Measurements from ENCODE around the gene EEF1G. TPM values are rescaled to one million over a fixed set of nuclear protein-coding genes. Genes with fewer than 3 reads are reported as not detected.

The EEF1G gene
- total RNA-seq, 2 experiments from 2014 or later: 878 to 1,201 TPM

- H3K36me3 Mint-ChIP-seq: peaks cover 11% of the 10 kb centered on the region
- H3K27me3 Mint-ChIP-seq: peaks cover 22% of the 10 kb centered on the region
- DNase-seq (peak; percentile 74), ATAC-seq (peak; percentile 17)
- H3K27ac Mint-ChIP-seq: peak overlapping the region; percentile 90
- H3K4me1 Mint-ChIP-seq: peaks cover 54% of the 10 kb centered on the region
- H3K4me3 Mint-ChIP-seq: peak overlapping the region; percentile 98
- CTCF ChIA-PET: interaction anchor here (0.9 to 10.7 kb wide), 6 partner anchors 10 to 311 kb away, joined by 3 to 354 read pairs (median 41); no protein-coding TSS in a partner anchor
- no peaks in the 10 kb centered on the region for H3K9me3 Mint-ChIP-seq (ENCODE audit: low read depth)
These were observed 28.1 kb downstream of the EEF1G start for GRCh38 chr11:62545437-62546243.

GRCh38 chr11:62544581-62545436 lies 28.9 kb downstream of the EEF1G start:
- CTCF ChIA-PET: interaction anchor here (0.6 to 10.7 kb wide), 8 partner anchors 11 to 312 kb away, joined by 3 to 354 read pairs (median 9); no protein-coding TSS in a partner anchor
- peaks cover 11% of the 10 kb centered on the region for H3K36me3 Mint-ChIP-seq
- peaks cover 57% of the 10 kb centered on the region for H3K4me1 Mint-ChIP-seq
- peaks cover 18% of the 10 kb centered on the region for H3K27me3 Mint-ChIP-seq
- H3K27ac Mint-ChIP-seq: peak overlapping the region; percentile 89
- peak overlapping the region; percentile 98 for H3K4me3 Mint-ChIP-seq
- DNase-seq (peak; percentile 61), ATAC-seq (peak; percentile 4)
- no peaks in the 10 kb centered on the region for H3K9me3 Mint-ChIP-seq (ENCODE audit: low read depth)

GRCh38 chr11:62543680-62544444 lies 29.8 kb downstream of the EEF1G start:
- CTCF ChIA-PET: interaction anchor here (0.8 to 10.7 kb wide), 24 partner anchors 10 to 318 kb away, joined by 3 to 354 read pairs (median 4); partner anchors contain the start of genes EEF1G and TUT1
- Mint-ChIP-seq H3K4me3 (peak overlapping the region; percentile 98), H3K27me3 (peaks cover 13% of the 10 kb centered on the region), H3K4me1 (peaks cover 63% of the 10 kb centered on the region), H3K27ac (peak overlapping the region; percentile 89), H3K9me3 (ENCODE audit: low read depth) (no peaks in the 10 kb centered on the region), H3K36me3 (peaks cover 12% of the 10 kb centered on the region)
- DNase-seq: no peak
- no peak for ATAC-seq

- Mint-ChIP-seq H3K27me3 (peaks cover 6% of the 10 kb centered on the region), H3K36me3 (peaks cover 18% of the 10 kb centered on the region), H3K4me3 (peak overlapping the region; percentile 98), H3K4me1 (peaks cover 70% of the 10 kb centered on the region), H3K27ac (peak overlapping the region; percentile 89), H3K9me3 (ENCODE audit: low read depth) (no peaks in the 10 kb centered on the region)
- peak; percentile 89 for DNase-seq
- peak; percentile 37 for ATAC-seq
- CTCF ChIA-PET: interaction anchor here (0.6 to 10.7 kb wide), 46 partner anchors 9 to 319 kb away, joined by 3 to 354 read pairs (median 4); partner anchors contain the start of genes ASRGL1, C11orf98, CSKMT and EEF1G
These were observed 30.7 kb downstream of the EEF1G start for GRCh38 chr11:62542750-62543567.

- Mint-ChIP-seq H3K4me1 (peaks cover 66% of the 10 kb centered on the region), H3K27me3 (no peaks in the 10 kb centered on the region), H3K4me3 (peak overlapping the region; percentile 98), H3K36me3 (peaks cover 20% of the 10 kb centered on the region), H3K9me3 (ENCODE audit: low read depth) (no peaks in the 10 kb centered on the region), H3K27ac (peak overlapping the region; percentile 89)
- CTCF ChIA-PET: interaction anchor here (0.8 to 10.7 kb wide), 31 partner anchors 8 to 316 kb away, joined by 3 to 354 read pairs (median 5); partner anchors contain the start of genes ASRGL1, C11orf98, CSKMT and EEF1G
- ATAC-seq: no peak
- DNase-seq: peak; percentile 68
These were observed 31.5 kb downstream of the EEF1G start for GRCh38 chr11:62542111-62542745.

- CTCF ChIA-PET: interaction anchor here (0.6 to 10.7 kb wide), 12 partner anchors 11 to 151 kb away, joined by 3 to 354 read pairs (median 5); partner anchors contain the start of gene EEF1G
- Mint-ChIP-seq H3K4me1 (peaks cover 69% of the 10 kb centered on the region), H3K9me3 (ENCODE audit: low read depth) (no peaks in the 10 kb centered on the region), H3K36me3 (peaks cover 26% of the 10 kb centered on the region), H3K27me3 (no peaks in the 10 kb centered on the region), H3K4me3 (peak overlapping the region; percentile 98), H3K27ac (peak overlapping the region; percentile 89)
- DNase-seq: peak; percentile 92
- ATAC-seq: peak; percentile 57
These were observed 32.6 kb downstream of the EEF1G start for GRCh38 chr11:62540804-62541701.

- H3K4me3 Mint-ChIP-seq: peak overlapping the region; percentile 50
- DNase-seq: peak; percentile 62
- peaks cover 71% of the 10 kb centered on the region for H3K4me1 Mint-ChIP-seq
- no peaks in the 10 kb centered on the region for H3K9me3 Mint-ChIP-seq (ENCODE audit: low read depth)
- H3K36me3 Mint-ChIP-seq: peaks cover 31% of the 10 kb centered on the region
- CTCF ChIA-PET: interaction anchor here (1.1 to 10.7 kb wide), 4 partner anchors 17 to 144 kb away, joined by 3 to 354 read pairs (median 160); no protein-coding TSS in a partner anchor
- no peak for ATAC-seq
- H3K27ac Mint-ChIP-seq: peak overlapping the region; percentile 89
- no peaks in the 10 kb centered on the region for H3K27me3 Mint-ChIP-seq
These were observed 34.3 kb downstream of the EEF1G start for GRCh38 chr11:62539238-62539925.

- CTCF ChIA-PET: interaction anchor here (7.2 to 10.7 kb wide), 3 partner anchors 17 to 144 kb away, joined by 69 to 354 read pairs (median 252); no protein-coding TSS in a partner anchor
- ATAC-seq: no peak
- Mint-ChIP-seq H3K27ac (peak overlapping the region; percentile 89), H3K4me3 (peak overlapping the region; percentile 16), H3K27me3 (no peaks in the 10 kb centered on the region), H3K4me1 (peaks cover 66% of the 10 kb centered on the region), H3K36me3 (peaks cover 34% of the 10 kb centered on the region), H3K9me3 (ENCODE audit: low read depth) (no peaks in the 10 kb centered on the region)
- no peak for DNase-seq
These were observed 35.0 kb downstream of the EEF1G start for GRCh38 chr11:62538470-62539237.

- H3K36me3 Mint-ChIP-seq: peaks cover 57% of the 10 kb centered on the region
- H3K9me3 Mint-ChIP-seq (ENCODE audit: low read depth): no peaks in the 10 kb centered on the region
- H3K27me3 Mint-ChIP-seq: no peaks in the 10 kb centered on the region
- CTCF ChIA-PET: interaction anchor here (1.3 kb wide), 1 partner anchor 25 kb away, joined by 4 read pairs; no protein-coding TSS in a partner anchor
- no peak overlapping the region for H3K27ac Mint-ChIP-seq
- H3K4me3 Mint-ChIP-seq: no peak overlapping the region
- H3K4me1 Mint-ChIP-seq: peaks cover 46% of the 10 kb centered on the region
- DNase-seq: no peak
- ATAC-seq: no peak
These were observed 37.3 kb downstream of the EEF1G start for GRCh38 chr11:62536301-62536957.

All from activated CD8-positive, alpha-beta memory T cell treated with anti-CD3 and anti-CD28 coated beads, Interleukin-2, amount 10 ng/mL, durations not matched to agents 7 days and 5 days (primary cell).